ENCODE data around the gene RCL1.
"Not testable (repeated sequence)": the region's sequence is repeated elsewhere in the genome, so short reads cannot be mapped to it uniquely, and the experiment has no call there.

RCL1 gene

DNA sequence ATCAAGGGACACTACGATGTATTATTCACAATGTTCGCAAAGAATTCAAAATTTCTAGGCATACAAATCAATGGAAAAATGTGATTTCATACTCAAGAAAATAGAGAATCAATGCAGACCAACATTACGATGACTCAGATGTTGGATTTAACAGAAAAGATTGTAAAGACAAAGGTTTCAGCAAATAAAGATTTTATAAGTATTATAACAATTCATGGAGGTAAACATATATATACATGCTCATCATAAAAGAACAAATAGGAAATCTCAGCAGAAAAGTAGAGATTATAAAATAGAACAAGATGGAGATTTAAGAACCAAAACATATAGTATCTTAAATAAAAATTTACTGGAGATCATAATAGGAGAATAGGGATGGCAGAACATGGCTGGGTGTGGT is 98.9 kb downstream of the RCL1 start:
- DNase-seq = no peak

DNA sequence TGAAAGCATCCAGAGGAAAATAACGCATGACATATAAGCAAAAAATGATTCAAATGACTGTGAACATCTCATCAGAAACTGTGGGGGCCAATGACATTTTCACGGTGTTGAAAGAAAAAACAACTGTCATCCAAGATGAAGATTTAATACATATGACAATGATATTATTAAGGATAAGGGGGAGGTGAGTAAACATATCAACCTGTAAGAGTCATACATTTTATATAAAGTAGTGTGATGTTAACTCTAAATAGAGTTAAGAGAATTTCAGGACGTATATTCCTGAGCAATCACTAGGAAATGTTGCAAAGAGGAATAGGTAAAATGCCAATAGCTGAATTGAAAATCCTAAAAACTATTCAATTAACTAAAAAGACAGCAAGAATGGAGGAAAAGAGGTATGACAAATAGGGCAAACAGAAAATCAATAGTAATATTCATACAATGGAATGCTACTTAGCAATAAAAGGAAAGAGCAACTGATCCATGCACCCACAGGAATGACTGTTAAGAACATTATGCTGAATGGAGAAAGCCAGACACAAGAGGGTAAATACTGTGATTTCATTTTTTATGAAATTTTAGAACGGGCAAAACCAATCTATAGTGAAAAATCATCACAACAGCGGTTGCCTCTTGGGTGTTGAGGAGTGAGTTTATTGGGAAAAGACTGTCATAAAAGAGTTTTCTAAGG is 99.9 kb downstream of the RCL1 start:
- DNase-seq = no peak

DNA sequence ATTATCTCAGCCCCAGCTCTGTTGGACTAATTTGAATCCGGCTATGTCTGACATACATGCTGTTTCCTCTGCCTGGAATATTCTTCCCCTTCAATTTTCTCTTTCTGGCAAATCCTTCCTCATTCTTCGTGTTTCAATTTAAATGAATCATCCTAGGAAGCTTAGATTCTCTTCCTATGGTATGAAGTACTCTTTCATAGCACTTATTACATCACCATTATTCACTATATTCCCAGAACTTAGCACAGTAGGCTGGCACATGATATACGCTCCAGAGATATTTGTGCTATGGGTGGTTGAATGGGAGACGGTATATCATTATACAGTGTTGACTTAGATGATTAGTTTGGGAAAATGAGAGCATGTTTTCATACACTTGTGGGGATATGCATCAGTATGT is 101.3 kb downstream of the RCL1 start:
- DNase-seq = no peak

DNA sequence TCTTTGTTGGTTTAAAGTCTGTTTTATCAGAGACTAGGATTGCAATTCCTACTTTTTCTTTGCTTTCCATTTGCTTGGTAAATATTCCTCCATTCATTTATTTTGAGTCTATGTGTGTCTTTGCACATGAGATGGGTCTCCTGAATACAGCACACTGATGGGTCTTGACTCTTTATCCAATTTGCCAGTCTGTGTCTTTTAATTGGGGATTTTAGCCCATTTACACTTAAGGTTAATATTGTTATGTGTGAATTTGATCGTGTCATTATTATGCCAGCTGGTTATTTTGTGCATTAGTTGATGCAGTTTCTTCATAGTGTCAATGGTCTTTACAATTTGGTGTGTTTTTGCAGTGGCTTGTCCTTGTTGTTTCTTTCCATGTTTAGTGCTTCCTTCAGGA is 107.1 kb downstream of the RCL1 start:
- DNase-seq = not testable (repeated sequence)

DNA sequence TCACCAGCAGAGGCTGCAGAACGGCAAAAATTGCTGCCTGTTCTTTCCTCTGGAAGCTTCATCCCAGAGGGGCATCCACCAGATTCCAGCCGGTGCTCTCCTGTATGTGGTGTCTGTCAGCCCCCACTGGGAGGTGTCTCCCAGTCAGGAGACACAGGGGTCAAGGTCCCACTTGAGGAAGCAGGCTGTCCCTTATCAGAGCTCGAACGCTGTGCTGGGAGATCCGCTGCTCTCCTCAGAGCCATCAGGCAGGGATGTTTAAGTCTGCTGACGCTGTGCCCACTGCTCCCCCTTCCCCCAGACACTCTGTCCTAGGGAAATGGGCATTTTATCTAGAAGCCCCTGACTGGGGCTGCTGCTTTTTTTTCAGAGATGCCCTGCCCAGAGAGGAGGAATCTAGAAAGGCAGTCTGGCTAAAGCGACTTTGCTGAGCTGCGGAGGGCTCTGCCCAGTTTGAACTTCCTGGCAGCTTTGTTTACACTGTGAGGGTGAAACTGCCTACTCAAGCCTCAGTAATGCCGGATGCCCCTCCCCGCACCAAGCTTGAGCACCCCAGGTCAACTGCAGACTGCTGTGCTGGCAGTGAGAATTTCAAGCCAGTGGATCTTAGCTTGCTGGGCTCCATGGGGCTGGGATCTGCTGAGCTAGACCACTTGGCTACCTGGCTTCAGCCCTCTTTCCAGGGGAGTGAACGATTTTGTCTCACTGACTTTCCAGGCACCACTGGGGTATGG is 108.8 kb downstream of the RCL1 start:
- DNase-seq = not testable (repeated sequence)

DNA sequence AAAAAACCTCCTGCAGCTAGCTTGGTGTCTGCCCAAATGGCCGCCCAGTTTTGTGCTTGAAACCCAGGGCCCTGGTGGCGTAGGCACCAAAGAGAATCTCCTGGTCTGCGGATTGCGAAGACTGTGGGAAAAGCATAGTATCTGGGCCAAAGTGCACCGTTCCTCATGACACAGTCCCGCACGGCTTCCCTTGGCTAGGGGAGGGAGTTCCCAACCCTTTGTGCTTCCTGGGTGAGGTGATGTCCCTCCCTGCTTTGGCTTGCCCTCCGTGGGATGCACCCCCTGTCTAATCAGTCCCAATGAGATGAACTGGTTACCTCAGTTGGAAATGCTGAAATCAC is 109.4 kb downstream of the RCL1 start:
- DNase-seq = no peak

DNA sequence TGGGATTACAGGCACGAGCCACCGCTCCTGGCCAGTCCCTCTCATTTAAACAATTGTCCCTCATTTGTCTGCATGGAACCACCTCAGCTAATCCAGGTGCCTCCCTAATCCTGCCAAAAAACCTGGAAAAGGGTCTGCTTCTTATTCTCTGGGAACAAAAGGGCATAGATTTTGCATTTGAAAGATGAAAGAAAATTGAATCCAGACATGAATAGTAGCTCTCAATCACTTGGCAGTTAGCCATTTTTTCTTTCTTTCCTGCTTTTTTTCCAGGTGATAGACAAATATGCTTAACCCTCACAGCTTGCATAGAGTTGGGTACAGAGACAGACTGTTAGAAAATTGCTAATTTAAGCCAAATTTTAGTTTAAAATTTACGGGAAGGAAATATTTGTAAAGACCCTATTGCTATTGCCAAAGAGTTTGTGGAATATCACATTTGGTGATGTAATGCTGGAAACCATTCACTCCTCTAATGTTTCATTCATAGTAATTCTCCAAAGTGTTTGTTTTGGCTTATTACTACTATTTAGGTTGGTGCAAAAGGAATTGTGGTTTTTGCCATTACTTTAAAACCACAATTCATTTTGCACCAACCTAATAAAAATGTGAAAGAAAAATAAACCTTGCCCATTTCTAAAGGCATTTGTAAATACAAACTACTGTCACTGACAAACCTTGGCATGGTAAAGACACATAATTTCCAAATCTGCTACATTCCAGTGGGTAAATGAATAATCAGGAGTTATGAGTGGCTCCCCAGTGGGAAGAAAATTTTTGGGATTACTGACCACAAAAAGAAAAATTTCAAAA is 111.8 kb downstream of the RCL1 start:
- no peak for DNase-seq

DNA sequence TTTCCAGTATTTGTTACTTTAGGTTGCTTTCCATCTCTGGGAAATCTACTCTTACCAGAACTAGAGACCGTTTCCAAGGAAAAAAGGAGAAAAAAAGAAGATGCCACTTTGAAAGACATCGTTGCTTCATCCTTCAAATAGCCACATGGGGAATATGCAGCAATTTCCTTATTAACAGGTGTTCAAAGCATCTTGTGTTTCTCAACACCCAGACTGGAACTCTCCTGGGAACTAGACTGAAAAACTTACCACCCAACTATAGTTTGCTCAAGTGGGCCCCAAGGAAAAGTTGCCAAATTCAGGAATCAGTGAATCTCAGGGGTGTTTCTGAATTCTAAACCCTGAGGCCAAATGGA is 112.4 kb downstream of the RCL1 start:
- DNase-seq = peak; percentile 54

Data from NCI-H2171 (cell line).